RKO (cell line): ENCODE data around the gene TLX3.

Experiments
- DNase-seq: peaks from one replicate; pipeline ENCODE4 v3.0.0-alpha.2; 2016; ENCODE audit warnings: low spot score

Gene TLX3

DNA sequence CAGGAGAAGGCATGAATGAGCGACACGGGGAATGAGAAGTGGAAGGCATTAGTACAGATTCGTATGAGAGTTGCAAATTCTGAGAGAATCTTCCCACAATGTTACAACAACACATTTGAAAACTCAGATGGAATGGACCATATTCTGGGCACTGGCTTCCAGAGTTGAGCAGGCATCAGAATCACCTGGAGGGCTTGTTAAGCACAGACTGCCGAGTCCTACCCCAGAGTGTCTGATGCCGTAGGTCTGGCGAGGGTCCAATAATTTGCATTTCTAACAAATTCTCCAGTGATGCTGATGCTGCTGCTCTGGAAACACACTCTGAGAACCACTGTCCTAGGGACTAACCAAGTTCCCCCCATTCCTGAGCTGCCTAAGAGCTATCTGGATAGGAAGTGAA lies 2.9 kb upstream of the TLX3 start:
- DNase-seq = no peak

GRCh38 chr5:171306781-171307591 lies 2.1 kb upstream of the TLX3 start:
- no peak for DNase-seq

DNA sequence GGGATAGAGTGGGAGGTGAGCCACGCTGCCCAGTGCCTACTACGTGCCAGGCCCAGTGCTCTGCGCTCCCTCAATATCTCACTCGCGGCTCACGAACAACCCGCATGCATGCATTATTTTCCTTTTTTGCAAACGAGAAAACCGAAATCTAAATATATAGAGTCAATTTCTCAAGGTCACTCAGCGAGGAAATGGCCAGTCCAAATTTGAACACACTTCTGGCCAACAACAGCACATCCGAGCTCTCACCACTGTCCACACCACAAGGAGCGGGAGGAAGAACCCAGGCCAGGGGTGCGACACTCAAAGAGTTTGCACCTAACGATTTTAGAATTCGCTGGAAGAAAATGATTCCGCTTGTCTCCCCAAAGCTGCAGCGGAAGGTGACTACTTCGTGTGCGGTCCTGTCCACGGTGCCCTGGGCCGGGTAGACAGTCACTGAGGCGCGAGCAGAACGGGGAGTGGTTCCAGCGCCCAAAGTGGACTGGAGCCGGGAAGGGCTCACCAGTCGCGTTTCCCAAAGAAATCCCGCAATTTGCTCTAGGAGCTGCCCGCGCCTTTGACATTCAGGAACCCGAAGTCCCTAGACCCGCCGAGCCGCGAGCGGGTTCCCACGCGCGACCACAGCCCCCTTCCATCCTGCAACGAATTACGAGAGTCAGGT lies 1.1 kb upstream of the TLX3 start:
- DNase-seq = no peak

DNA sequence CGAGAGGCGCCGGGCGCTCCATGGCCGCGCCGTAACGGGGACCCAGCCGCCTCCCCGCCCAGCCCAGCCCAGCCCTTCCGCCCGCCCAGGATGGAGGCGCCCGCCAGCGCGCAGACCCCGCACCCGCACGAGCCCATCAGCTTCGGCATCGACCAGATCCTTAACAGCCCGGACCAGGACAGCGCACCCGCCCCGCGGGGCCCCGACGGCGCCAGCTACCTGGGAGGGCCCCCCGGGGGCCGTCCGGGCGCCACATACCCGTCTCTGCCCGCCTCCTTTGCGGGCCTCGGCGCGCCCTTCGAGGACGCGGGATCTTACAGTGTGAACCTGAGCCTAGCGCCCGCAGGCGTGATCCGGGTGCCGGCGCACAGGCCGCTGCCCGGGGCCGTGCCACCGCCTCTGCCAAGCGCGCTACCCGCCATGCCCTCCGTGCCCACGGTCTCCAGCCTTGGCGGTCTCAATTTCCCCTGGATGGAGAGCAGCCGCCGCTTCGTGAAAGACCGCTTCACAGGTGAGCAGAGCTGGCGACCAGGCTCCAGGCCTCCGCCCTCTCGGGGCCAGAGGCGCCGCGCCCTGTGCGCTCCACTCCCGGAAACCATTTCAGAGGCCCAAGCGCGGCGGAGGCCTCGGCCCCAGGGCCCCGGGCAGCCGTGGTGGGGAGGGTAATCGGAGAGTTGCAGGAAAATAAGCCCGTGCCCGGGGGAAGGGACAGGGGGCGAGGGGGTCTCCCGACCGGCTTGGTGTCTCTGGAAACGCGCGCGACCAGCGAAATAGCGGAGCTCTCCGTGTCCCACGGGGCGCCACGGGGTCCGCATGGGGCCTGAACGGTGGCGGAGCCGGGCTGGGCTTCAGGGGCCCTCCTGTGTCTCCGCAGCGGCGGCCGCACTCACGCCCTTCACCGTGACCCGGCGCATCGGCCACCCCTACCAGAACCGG lies 496 bp downstream of the TLX3 start:
- no peak for DNase-seq

DNA sequence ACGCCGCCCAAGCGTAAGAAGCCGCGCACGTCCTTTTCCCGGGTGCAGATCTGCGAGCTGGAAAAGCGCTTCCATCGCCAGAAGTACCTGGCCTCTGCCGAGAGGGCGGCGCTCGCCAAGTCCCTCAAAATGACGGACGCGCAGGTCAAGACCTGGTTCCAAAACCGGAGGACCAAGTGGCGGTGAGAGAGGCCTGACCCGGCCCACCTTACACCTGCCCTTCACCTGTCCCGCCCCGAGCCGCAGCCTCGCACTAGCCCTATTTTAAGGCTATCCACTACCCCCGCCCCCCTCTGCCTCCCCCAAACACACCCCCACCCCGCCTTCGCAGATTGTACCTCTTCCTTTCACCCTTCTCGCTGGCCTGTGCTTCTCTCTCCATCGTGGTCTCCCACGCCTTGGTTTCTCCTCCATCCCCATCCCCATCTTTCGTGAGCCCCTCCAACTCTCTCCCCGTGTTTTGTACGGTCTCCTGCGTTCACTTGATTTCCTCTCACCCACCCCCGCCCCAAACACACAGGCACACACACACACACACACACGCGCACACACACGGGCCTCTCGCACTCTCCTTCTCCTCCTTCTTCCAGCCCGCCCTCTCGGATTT lies 1.3 kb downstream of the TLX3 start:
- no peak for DNase-seq

GRCh38 chr5:171310819-171311321 lies 1.8 kb downstream of the TLX3 start:
- DNase-seq = no peak

DNA sequence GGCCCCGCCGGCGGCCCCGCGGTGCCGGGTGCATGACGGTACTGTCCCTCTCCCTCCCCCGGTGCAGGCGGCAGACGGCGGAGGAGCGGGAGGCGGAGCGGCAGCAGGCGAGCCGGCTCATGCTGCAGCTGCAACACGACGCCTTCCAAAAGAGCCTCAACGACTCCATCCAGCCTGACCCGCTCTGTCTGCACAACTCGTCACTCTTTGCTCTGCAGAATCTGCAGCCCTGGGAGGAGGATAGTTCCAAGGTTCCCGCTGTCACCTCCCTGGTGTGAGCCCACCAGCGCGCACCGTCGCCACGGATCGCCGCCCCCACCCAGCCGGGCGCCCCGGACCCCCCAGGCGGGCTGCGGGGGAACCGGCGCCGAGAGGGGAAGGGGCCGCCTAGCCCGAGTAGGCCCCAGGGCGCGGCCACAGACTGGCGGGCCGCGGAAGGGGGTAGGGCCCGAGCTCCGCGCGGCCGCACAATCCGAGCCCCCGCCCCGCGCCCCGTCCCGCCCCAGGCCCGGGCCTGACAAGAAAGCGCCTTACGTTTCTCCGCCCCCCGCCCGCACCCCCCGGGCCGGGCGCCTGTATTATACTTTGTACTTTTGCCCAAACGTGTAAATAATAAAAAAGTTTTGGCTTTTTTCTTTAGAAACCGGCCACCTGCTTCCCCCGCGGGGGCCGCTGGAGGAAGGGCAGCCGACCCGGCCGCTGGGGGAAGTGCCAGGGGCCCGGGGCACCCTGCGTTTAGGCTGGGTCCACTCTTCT lies 2.5 kb downstream of the TLX3 start:
- no peak for DNase-seq

- DNase-seq = no peak
Observed at GRCh38 chr5:171312129-171312974, 3.3 kb downstream of the TLX3 start.

DNA sequence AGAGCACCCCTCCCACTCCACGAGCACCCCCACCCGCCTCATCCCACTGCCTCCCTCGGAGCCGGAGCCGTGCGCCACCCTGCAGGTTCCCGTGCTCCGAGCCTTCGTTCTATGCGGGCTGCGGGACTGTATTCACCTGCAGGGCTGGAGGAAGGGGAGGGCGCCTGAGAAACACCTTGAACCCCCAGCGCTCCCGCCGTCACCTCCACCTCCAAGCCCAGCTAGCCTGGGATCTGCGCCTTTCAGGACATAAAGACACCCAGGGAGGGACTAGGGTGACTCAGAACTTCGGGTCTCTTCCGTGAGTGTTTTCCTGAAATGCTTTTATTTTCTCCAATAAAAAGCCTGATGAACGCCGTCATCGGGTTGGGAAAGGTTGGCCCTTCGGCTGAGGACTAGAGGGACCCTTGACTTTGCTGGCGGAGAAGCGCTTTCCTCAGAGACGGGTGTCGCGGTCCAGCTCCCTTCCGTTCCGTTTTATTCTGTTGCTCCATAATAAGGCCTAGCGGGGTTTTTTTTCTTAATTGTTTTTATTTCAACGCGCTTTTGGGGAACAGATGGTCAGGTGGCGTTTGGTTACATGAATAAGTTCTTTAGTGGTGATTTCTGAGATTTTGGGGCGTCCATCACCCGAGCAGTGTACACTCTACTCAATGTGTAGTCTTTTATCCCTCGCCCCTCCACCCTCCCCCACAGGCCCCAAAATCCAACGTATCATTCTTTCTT lies 4.6 kb downstream of the TLX3 start:
- DNase-seq = no peak

GRCh38 chr5:171314728-171315385 lies 5.8 kb downstream of the TLX3 start:
- DNase-seq = no peak

DNA sequence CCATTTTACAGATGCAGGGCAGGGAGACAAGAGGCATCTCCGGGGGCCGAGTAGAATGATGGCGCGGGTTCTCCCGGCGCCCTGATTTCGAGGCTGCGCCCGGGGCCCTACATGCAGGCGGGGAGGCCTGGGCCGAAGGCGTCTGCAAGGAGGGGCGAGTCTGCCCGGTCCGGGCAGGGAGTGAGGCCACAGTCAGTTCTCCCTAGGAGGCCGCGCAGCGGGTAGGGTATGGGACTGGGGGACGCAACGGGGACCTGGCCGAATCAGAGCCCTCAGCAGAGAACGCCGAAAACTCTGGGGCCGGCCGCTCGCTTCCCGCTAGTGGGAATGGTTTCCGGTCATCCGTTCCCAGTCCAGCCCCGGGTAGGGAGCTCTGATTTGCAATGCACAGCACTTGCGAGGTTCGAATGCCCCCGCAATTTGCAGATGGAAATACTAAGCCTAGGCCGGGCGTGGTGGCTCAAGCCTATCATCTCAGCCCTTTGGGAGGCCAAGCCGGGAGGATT lies 6.4 kb downstream of the TLX3 start:
- DNase-seq = no peak

- no peak for DNase-seq
Observed at GRCh38 chr5:171315925-171316257, 6.8 kb downstream of the TLX3 start.

GRCh38 chr5:171316258-171317121 lies 7.4 kb downstream of the TLX3 start:
- DNase-seq = no peak

DNA sequence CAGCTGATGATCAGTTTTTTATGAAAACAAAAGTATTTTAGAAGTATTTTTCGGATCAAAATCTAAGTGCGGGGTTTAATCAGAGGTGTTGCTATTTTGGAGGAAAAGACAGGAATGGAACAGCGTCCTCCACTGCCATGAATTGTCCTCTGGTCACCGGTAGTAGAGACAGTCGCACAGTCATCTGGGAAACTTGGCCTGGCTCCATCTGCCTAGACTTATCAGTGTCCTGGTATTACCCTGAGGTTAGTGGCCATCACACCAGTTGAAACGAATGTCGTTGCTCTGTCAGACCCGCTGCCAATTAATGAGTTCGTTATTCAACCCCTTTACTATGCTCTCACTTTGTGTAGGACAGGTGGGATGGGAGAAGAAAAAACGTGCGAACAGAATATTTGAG lies 8.2 kb downstream of the TLX3 start:
- DNase-seq = no peak

DNA sequence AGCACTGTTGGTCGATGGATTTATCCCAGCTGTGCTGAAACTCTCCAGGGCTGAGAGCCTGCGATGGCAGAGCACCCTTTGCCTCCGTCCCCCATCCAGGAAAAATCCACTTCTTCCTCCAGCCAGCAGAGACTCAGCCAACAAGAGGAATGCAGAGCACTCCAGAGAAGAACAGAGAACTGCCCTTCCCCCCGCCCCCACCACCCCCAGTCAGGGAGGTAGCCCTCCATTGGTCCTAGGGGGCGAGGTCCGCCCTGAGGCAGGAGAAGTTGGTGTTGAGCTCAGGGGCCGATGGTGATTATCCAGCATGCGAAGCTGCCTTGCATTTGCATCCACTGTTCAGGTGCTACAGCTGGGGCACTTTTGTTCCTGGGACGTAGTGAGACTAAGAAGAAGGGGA lies 9.0 kb downstream of the TLX3 start:
- no peak for DNase-seq

DNA sequence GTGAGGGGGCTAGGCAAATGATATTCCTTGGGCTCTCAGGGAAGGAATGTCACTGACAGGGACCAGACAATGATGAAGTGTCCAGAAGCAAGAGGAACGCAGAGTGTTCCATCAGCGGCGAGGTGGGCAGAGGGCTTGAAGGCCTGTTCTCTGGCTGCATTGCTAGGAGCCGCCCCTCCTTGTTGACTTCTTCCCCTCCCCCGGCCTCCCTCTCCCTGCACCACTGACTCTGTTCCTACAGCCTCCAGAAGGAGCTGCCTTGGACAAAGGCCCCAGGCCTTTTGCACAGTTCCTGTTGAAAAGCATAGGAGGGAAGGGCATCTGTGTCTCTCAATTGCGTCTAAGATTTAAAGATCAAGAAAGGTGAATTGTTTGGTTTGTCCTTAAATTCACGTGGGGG lies 12.4 kb downstream of the TLX3 start:
- DNase-seq = no peak

DNA sequence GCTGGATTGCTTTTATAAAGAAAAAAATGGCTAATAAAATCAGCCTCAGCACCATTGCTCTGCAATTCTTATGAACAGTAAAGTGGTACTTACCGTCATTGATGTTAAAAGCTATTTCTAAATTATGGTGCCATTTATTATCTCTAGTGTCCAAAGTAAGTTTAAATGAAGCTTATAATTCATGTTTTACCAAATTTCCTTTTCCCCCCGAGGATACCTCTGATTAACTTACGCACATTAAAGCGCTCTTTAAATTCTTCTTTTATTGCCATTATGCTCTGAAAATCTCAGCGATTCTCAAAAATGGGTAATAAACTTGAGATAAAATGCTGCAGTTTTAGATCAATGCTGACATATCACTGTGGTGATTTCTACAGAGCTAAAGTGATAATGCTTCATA lies 13.5 kb downstream of the TLX3 start:
- DNase-seq = no peak

DNA sequence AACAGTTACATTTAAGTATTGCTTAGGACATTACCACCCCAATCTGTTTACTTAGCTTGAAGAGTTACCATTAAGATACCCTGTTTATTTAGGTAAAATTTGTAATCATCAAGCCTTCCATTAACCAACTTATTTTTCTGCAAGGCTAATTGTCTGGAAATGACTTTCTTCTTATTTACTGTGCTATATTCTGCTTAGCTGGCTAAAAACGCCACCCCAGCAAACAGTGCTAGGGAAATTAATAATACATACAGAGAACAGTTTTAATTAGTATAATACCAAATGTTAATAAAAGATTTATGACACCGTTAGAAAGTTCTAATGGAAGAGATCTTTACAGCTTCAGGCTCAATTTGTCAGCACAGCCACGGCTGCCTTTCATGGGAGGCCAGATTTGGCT lies 14.0 kb downstream of the TLX3 start:
- DNase-seq = no peak
